Measurements from ENCODE around the gene SRRM5.

- no peak for TF ChIP-seq SIN3A (IDR thresholded peaks at IDR 0.05; ENCODE audit: borderline replicate concordance, low read depth, low read length)
- TF ChIP-seq MAX (IDR thresholded peaks at IDR 0.05; ENCODE audit: low read depth): peak; percentile 73
- TF ChIP-seq SMC3 (IDR thresholded peaks at IDR 0.05; ENCODE audit: low read depth, low read length): no peak
- no peak for TF ChIP-seq PBX3 (IDR thresholded peaks at IDR 0.05)
- no peak for TF ChIP-seq CTCF (IDR thresholded peaks at IDR 0.05)
- no peak for TF ChIP-seq FOXJ3 (CRISPR knock-in tag; IDR thresholded peaks at IDR 0.05)
- TF ChIP-seq EP300 (IDR thresholded peaks at IDR 0.05; ENCODE audit: borderline replicate concordance in 1 of 2, low read depth in 1 of 2, low read length in 1 of 2): peak in 1 of 2 experiments; percentile 9; a peak in 1 of 4 replicates
- TF ChIP-seq GABPA (IDR thresholded peaks at IDR 0.05; ENCODE audit: low read depth): no peak
- no peak for TF ChIP-seq NFIC (IDR thresholded peaks at IDR 0.05; ENCODE audit: borderline replicate concordance)
- TF ChIP-seq USF2 (IDR thresholded peaks at IDR 0.05; ENCODE audit: borderline replicate concordance, low read depth, low read length): no peak
Observed at GRCh38 chr19:43619262-43620060, 7.6 kb downstream of the SRRM5 start, which contains the start of gene ZNF428.
